Measurements from ENCODE around the gene EIF3L. TPM values are rescaled to one million over a fixed set of nuclear protein-coding genes. Genes with fewer than 3 reads are reported as not detected.

The EIF3L gene
- polyA plus RNA-seq, 4 donors, result 927 to 1,098 (median 1,031) TPM

GRCh38 chr22:37850801-37851200 lies 1.6 kb downstream of the EIF3L start:
- no peak for DNase-seq (ENCODE audit: low read depth in 4 of 4, low spot score in 3 of 4)

- DNase-seq (ENCODE audit: low read depth in 4 of 4, low spot score in 3 of 4), result no peak
These were observed 3.2 kb downstream of the EIF3L start for GRCh38 chr22:37852418-37852817.

- DNase-seq (ENCODE audit: low read depth in 4 of 4, low spot score in 3 of 4), result no peak
These were observed 5.7 kb downstream of the EIF3L start for GRCh38 chr22:37854946-37855345.

GRCh38 chr22:37855462-37855861 lies 6.2 kb downstream of the EIF3L start:
- DNase-seq (ENCODE audit: low read depth in 4 of 4, low spot score in 3 of 4), result no peak

- no peak for DNase-seq (ENCODE audit: low read depth in 4 of 4, low spot score in 3 of 4)
These were observed 11.7 kb downstream of the EIF3L start for GRCh38 chr22:37860796-37861421.

- no peak for DNase-seq (ENCODE audit: low read depth in 4 of 4, low spot score in 3 of 4)
These were observed 13.5 kb downstream of the EIF3L start for GRCh38 chr22:37862570-37863325.

GRCh38 chr22:37865510-37865909 lies 16.3 kb downstream of the EIF3L start:
- no peak for DNase-seq (ENCODE audit: low read depth in 4 of 4, low spot score in 3 of 4)

- DNase-seq (ENCODE audit: low read depth in 4 of 4, low spot score in 3 of 4), result no peak
These were observed 21.1 kb downstream of the EIF3L start for GRCh38 chr22:37870273-37870672.

GRCh38 chr22:37880668-37881440 lies 31.6 kb downstream of the EIF3L start:
- DNase-seq (ENCODE audit: low read depth in 4 of 4, low spot score in 3 of 4), result no peak

GRCh38 chr22:37884420-37884819 lies 35.2 kb downstream of the EIF3L start:
- DNase-seq (ENCODE audit: low read depth in 4 of 4, low spot score in 3 of 4), result peak in 2 of 4 donors; percentile 66

GRCh38 chr22:37887584-37888378 lies 38.6 kb downstream of the EIF3L start:
- no peak for DNase-seq (ENCODE audit: low read depth in 4 of 4, low spot score in 3 of 4)

- DNase-seq (ENCODE audit: low read depth in 4 of 4, low spot score in 3 of 4), result no peak
These were observed 42.7 kb downstream of the EIF3L start for GRCh38 chr22:37891926-37892325.

- DNase-seq (ENCODE audit: low read depth in 4 of 4, low spot score in 3 of 4), result no peak
These were observed 43.5 kb downstream of the EIF3L start for GRCh38 chr22:37892566-37893335.

- no peak for DNase-seq (ENCODE audit: low read depth in 4 of 4, low spot score in 3 of 4)
These were observed 44.4 kb downstream of the EIF3L start for GRCh38 chr22:37893583-37893983.

GRCh38 chr22:37894939-37895670 lies 45.9 kb downstream of the EIF3L start:
- no peak for DNase-seq (ENCODE audit: low read depth in 4 of 4, low spot score in 3 of 4)

- no peak for DNase-seq (ENCODE audit: low read depth in 4 of 4, low spot score in 3 of 4)
These were observed 47.0 kb downstream of the EIF3L start for GRCh38 chr22:37896181-37896592.

GRCh38 chr22:37896939-37897338 lies 47.7 kb downstream of the EIF3L start:
- no peak for DNase-seq (ENCODE audit: low read depth in 4 of 4, low spot score in 3 of 4)

GRCh38 chr22:37897807-37898206 lies 48.6 kb downstream of the EIF3L start:
- DNase-seq (ENCODE audit: low read depth in 4 of 4, low spot score in 3 of 4), result no peak

GRCh38 chr22:37898441-37899181 lies 49.4 kb downstream of the EIF3L start:
- DNase-seq (ENCODE audit: low read depth in 4 of 4, low spot score in 3 of 4), result no peak

Data from left renal pelvis (tissue), 4 donors.